Spinal cord (tissue), 10 donors: ENCODE measurements around the gene ROM1. TPM values are rescaled to one million over a fixed set of nuclear protein-coding genes. Genes with fewer than 3 reads are reported as not detected.

Source experiments
- DNase-seq, 6 donors: peaks; one replicate each; pipeline versions ENCODE4 v3.0.0 to v3.0.0-alpha.2; 2013 to 2015; ENCODE audit warnings: low spot score in 6 of 6, low read depth in 4 of 6
- H3K27ac ChIP-seq: one replicate; pipeline ENCODE4 v1.5.1; 2013; ENCODE audit warnings: low read depth, low read length, control low read depth
- H3K27me3 ChIP-seq: one replicate; pipeline ENCODE4 v1.6.1; 2013; ENCODE audit warnings: low read length; ENCODE audit not compliant: control insufficient read depth, insufficient read depth
- H3K36me3 ChIP-seq: one replicate; pipeline ENCODE4 v1.6.1; 2013; ENCODE audit warnings: low read length; ENCODE audit not compliant: control insufficient read depth, insufficient read depth
- H3K4me1 ChIP-seq: one replicate; pipeline ENCODE4 v1.6.1; 2013; ENCODE audit warnings: low read length; ENCODE audit not compliant: control insufficient read depth, insufficient read depth
- H3K4me3 ChIP-seq: one replicate; pipeline ENCODE4 v1.5.1; 2013; ENCODE audit warnings: low read depth, low read length, control low read depth
- H3K9me3 ChIP-seq: one replicate; pipeline ENCODE4 v1.6.1; 2013; ENCODE audit warnings: low read length; ENCODE audit not compliant: control insufficient read depth, insufficient read depth
- WGBS: methylation state at CpG from one replicate; pipeline ENCODE4 v1.1.5; 2013; ENCODE audit warnings: missing lambda C conversion rate; ENCODE audit not compliant: insufficient coverage; 5-methylcytosine and 5-hydroxymethylcytosine counted together
- polyA plus RNA-seq, 2 donors: library from polyadenylated mRNA; unstranded; fragments of 120-200 nt; gene quantifications; one replicate each; pipeline ENCODE4 v1.2.1, GENCODE V29; 2013; ENCODE audit not compliant: insufficient read length in 2 of 2
- total RNA-seq, 2 donors: library from RNA; depleted of rRNA in 1 of 2; stranded (reverse); fragments of 120-200 nt in 1 of 2; fragments of >200 nt in 1 of 2; gene quantifications; one replicate each; pipeline versions ENCODE4 v1.2.3 to v1.2.4, GENCODE V29; 2013 to 2014
- donor health status: healthy.

Gene ROM1
- total and polyA plus RNA-seq, 4 donors: 4.8 to 11.9 (median 9.9) TPM

DNA sequence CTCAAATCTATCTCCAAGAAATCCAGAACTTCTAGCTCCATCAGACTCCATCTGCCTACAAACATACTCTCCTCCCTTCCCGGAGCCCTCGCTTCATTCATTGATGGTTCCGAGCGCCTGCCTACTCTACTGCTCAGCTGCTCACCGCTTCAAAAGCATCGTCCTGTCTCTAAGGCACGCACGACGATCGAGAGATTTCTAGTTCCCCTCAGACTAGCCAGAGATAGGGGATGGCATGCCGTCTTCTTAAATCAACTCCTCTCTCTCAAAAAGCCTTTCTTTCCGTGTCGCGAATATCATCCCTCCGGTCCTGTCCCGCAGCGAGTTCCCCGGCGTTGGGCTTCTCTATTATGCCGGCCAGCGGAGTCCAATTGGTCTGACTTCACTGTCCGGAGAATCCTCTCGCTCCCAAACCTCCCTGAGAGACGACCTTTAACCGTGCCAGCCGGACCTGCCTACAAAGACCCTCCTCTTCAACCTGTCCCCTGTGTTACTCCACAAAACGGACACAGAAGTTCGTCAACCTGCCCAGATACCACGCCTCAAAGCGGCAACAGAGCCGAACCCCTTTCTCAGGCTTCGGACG lies 40.0 kb upstream of the ROM1 start:
- DNase-seq: peak in 1 of 6 donors; percentile 43
- Histone ChIP-seq H3K27me3 (no peaks in the 10 kb centered on the region), H3K27ac (peak overlapping the region; percentile 97), H3K9me3 (no peaks in the 10 kb centered on the region), H3K36me3 (peaks cover 76% of the 10 kb centered on the region), H3K4me3 (peak overlapping the region; percentile 93), H3K4me1 (peaks cover 23% of the 10 kb centered on the region)
- WGBS: 0% methylated on average over 33 of the region's 33 CpGs

DNA sequence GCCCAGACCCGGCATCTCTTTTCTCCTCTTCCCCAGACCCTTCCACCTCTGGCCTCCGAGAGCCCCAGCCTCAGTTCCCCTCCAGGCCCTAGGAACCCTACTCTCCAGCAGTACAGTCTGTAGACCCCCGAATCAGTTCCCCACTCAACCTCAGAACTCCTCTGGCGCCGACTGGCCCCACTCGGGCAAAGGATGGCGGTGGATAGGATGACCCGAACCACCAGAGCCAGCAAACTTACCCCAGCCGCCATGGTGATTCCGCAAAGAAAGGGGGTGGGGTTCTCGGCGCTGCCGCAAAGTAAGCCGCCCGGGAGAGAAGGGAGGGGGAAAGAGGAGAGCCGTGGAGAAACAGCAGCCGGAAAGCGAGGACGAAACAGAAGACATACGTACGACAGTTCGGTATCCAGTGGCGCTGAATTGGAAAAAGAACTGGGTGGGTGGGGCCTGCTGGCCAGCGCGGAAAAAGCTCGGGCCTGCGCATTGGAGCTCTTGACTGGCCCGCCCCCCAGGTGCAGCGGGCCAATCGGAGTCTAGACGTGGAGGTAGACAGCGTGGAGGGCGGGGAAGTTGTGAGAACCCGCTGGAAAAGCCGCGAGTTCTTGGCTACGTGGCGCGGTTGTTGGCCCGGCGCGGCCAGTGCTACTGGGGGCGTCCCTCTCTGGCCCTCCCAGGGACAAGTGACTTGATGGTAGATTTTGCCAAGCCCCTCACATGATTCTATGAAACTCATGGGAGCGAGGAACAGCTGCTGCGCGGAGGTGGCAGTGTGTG lies 39.3 kb upstream of the ROM1 start, which contains the start of gene EEF1G:
Gene EEF1G (minus strand): TSS at position 300 of the 771 bp plus-strand sequence. CDS start 49 bp downstream, at position 251.
- H3K9me3 ChIP-seq: no peaks in the 10 kb centered on the region
- peaks cover 23% of the 10 kb centered on the region for H3K4me1 ChIP-seq
- peak within 1 kb of the TSS; percentile 93 for H3K4me3 ChIP-seq
- peak within 1 kb of the TSS; percentile 97 for H3K27ac ChIP-seq
- no peaks in the 10 kb centered on the region for H3K27me3 ChIP-seq
- peaks cover 77% of the 10 kb centered on the region for H3K36me3 ChIP-seq
- DNase-seq: peak in 5 of 6 donors; percentile 99 to 100 (median 100)
- under 1% methylated on average over 40 of the region's 46 CpGs for WGBS

DNA sequence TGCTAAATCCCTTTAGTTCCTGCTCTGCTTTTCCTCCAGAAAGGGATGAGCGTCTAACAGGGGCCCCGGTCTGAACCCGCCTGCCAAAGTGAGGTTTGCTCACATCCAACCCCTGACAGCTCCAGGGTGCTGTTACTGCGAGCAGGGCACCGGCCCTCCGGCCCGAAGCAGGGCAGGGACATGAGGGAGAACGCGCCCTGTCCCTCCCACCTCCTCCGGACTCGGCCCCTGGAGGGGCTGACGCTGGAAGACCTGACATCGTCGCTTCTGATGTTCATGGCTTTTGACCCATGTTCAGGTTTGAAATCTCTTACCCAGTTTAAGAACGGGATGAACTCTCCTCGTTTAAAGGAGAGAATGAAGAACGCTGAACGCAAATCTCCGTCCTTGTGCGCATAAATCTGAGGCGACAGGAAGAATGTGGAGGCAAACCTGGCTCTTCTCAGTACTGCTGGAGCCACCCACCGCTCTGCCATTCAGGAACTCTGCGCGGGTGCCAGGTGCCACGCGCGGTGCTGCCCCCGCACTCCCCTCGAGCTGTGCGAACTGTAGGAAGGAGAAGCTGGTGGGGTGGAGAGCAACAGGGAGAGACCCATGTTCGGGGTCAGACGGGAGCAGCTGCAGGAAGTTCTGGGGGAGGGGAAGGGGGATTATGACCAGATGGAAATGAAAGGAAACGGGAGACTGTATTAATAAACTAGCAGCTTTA lies 38.5 kb upstream of the ROM1 start:
- Histone ChIP-seq H3K4me1 (peaks cover 23% of the 10 kb centered on the region), H3K36me3 (peaks cover 73% of the 10 kb centered on the region), H3K9me3 (no peaks in the 10 kb centered on the region), H3K27me3 (no peaks in the 10 kb centered on the region), H3K4me3 (peak overlapping the region; percentile 93), H3K27ac (peak overlapping the region; percentile 97)
- no peak for DNase-seq
- WGBS: 3% methylated on average over 33 of the region's 33 CpGs

DNA sequence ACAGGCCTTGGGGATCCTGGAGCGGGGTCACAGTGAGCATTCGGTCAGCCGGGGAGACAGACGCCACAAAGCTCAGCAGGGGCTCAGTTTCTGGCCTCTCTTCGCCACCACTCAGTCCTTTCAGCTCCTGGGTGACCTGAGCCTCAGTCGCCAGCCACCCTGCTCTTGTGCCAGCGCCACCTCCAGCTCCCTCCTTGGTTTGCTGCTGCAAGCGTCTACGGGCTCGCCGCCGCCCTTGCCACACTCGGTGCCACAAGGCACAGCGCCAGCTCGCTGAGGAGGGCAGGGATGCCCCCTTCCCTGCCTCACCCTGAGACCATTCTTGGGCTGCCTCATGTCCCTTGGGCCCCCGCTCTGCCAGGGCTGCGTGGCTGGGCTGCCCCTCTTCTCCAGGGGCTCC lies 37.9 kb upstream of the ROM1 start:
- Histone ChIP-seq H3K27ac (peak overlapping the region; percentile 97), H3K4me1 (peaks cover 23% of the 10 kb centered on the region), H3K36me3 (peaks cover 73% of the 10 kb centered on the region), H3K4me3 (peak overlapping the region; percentile 93), H3K27me3 (no peaks in the 10 kb centered on the region), H3K9me3 (no peaks in the 10 kb centered on the region)
- no peak for DNase-seq
- 70% methylated on average over 17 of the region's 17 CpGs for WGBS

- WGBS: 93% methylated on average over 13 of the region's 14 CpGs
- Histone ChIP-seq H3K4me3 (no peak overlapping the region), H3K27me3 (no peaks in the 10 kb centered on the region), H3K36me3 (peaks cover 71% of the 10 kb centered on the region), H3K27ac (no peak overlapping the region), H3K4me1 (peaks cover 23% of the 10 kb centered on the region), H3K9me3 (no peaks in the 10 kb centered on the region)
- DNase-seq: no peak
These were observed 37.2 kb upstream of the ROM1 start for GRCh38 chr11:62575837-62576236.

GRCh38 chr11:62577046-62577714 lies 35.9 kb upstream of the ROM1 start:
- no peak overlapping the region for H3K4me3 ChIP-seq
- 81% methylated on average over 11 of the region's 12 CpGs for WGBS

DNA sequence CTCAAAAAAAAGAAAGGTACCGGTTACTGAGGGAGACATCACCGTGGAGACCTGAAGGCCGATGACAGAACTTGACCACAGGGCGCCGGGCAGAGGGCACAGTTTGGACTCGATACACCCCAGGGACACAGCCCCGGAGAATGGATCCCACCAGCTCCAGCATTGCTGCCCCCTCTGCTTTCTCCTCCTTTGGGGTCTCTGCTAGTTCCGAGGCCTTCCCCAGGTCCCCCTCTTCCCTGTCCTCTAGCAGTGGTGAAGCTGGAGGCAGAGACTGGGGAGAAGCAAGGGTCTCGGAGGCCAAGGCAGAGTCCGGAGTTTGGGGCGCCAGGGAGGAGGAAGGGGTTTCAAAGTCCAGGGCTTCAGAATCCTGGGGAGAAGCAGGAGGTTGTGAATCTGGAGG lies 34.5 kb upstream of the ROM1 start:
- DNase-seq: no peak
- Histone ChIP-seq H3K36me3 (peaks cover 77% of the 10 kb centered on the region), H3K4me1 (peaks cover 19% of the 10 kb centered on the region), H3K27me3 (no peaks in the 10 kb centered on the region), H3K4me3 (no peak overlapping the region), H3K9me3 (no peaks in the 10 kb centered on the region), H3K27ac (no peak overlapping the region)
- WGBS: 94% methylated on average over 10 of the region's 11 CpGs

More at GRCh38 chr11:62577046-62577714, 35.9 kb upstream of the ROM1 start:
- Histone ChIP-seq H3K27me3 (no peaks in the 10 kb centered on the region), H3K27ac (peak overlapping the region; percentile 37), H3K36me3 (peaks cover 74% of the 10 kb centered on the region), H3K9me3 (no peaks in the 10 kb centered on the region), H3K4me1 (peaks cover 23% of the 10 kb centered on the region)
- no peak for DNase-seq

DNA sequence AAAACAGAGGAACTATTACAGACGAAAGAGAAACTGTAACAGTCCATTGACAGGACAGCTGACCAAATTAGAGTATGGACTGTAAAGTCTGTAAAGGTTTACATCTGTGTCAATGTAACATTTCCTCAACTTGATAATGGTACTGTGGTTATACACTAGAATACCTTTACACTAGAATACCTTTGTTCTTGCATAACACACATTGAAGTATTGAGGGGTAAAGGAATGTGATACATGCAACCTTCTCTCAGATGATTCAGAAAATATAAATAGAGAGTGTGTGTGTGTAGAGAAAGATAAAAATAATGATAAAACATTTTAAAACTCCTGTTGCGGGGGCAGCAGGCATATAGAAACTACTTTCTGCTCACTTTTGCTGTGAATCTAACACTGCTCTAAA lies 33.8 kb upstream of the ROM1 start:
- Histone ChIP-seq H3K4me1 (peaks cover 17% of the 10 kb centered on the region), H3K27ac (no peak overlapping the region), H3K4me3 (no peak overlapping the region), H3K36me3 (peaks cover 80% of the 10 kb centered on the region), H3K9me3 (no peaks in the 10 kb centered on the region), H3K27me3 (no peaks in the 10 kb centered on the region)
- DNase-seq: no peak
- 100% methylated on average over 1 of the region's 2 CpGs for WGBS

- Histone ChIP-seq H3K27me3 (no peaks in the 10 kb centered on the region), H3K4me3 (no peak overlapping the region), H3K27ac (no peak overlapping the region), H3K36me3 (peaks cover 82% of the 10 kb centered on the region), H3K9me3 (no peaks in the 10 kb centered on the region), H3K4me1 (no peaks in the 10 kb centered on the region)
- no peak for DNase-seq
- WGBS: 97% methylated on average over 11 of the region's 18 CpGs
These were observed 31.9 kb upstream of the ROM1 start for GRCh38 chr11:62580959-62581715.
